HepG2 (cell line): Measurements from ENCODE around the gene JPH4. TPM values are rescaled to one million over a fixed set of nuclear protein-coding genes. Genes with fewer than 3 reads are reported as not detected.

Experiments used
- ATRX ChIP-seq: sonication (generic); formaldehyde crosslinking; IDR thresholded peaks from 2 replicates; pipeline ENCODE4 v1.4.0; 2020; ENCODE audit warnings: missing genetic modification reagents, borderline replicate concordance
- CEBPG ChIP-seq: IDR thresholded peaks from 2 replicates; pipeline ENCODE4 v1.6.1; 2016
- ELF4 ChIP-seq: sonication (generic); formaldehyde crosslinking; IDR thresholded peaks from 2 replicates; pipeline ENCODE4 v1.5.0; 2020; ENCODE audit warnings: missing genetic modification reagents, mild to moderate bottlenecking, moderate library complexity, borderline replicate concordance
- ESRRA ChIP-seq: sonication (generic); formaldehyde crosslinking; IDR thresholded peaks from 2 replicates; pipeline ENCODE4 v1.5.1; 2020; ENCODE audit warnings: mild to moderate bottlenecking, low read depth, missing genetic modification reagents
- FOXK1 ChIP-seq: sonication (generic); formaldehyde crosslinking; IDR thresholded peaks from 2 replicates; pipeline ENCODE4 v1.4.0; 2020; ENCODE audit warnings: low read depth, missing genetic modification reagents, borderline replicate concordance
- MIXL1 ChIP-seq: IDR thresholded peaks from 2 replicates; pipeline ENCODE4 v1.6.1; 2016
- MTA1 ChIP-seq: sonication (generic); formaldehyde crosslinking; IDR thresholded peaks from 2 replicates; pipeline ENCODE4 v1.4.0; 2020; ENCODE audit warnings: missing genetic modification reagents, mild to moderate bottlenecking, borderline replicate concordance
- NKX3-1 ChIP-seq: sonication (generic); formaldehyde crosslinking; IDR thresholded peaks from 2 replicates; pipeline ENCODE4 v1.5.0; 2020; ENCODE audit warnings: missing genetic modification reagents
- RBFOX2 ChIP-seq: fragments of 200-400 bp; formaldehyde crosslinking; IDR thresholded peaks from 2 replicates; pipeline ENCODE4 v1.6.1; 2017; ENCODE audit warnings: low read depth, mild to moderate bottlenecking, low read length
- RORA ChIP-seq: sonication (generic); formaldehyde crosslinking; IDR thresholded peaks from 2 replicates; pipeline ENCODE4 v1.5.0; 2020; ENCODE audit warnings: mild to moderate bottlenecking, missing genetic modification reagents, moderate library complexity
- SETDB1 ChIP-seq: sonication (generic); formaldehyde crosslinking; IDR thresholded peaks from 2 replicates; pipeline ENCODE4 v1.5.1; 2020; ENCODE audit warnings: missing genetic modification reagents, mild to moderate bottlenecking, borderline replicate concordance
- ZBTB20 ChIP-seq: sonication (generic); formaldehyde crosslinking; IDR thresholded peaks from 2 replicates; pipeline ENCODE4 v1.8.1; 2023; ENCODE audit warnings: missing genetic modification reagents, low read depth, mild to moderate bottlenecking, borderline replicate concordance
- ZNF605 ChIP-seq: sonication (generic); formaldehyde crosslinking; IDR thresholded peaks from 2 replicates; pipeline ENCODE4 v1.8.0; 2022; ENCODE audit warnings: mild to moderate bottlenecking, missing genetic modification reagents
- ZNF775 ChIP-seq: sonication (generic); formaldehyde crosslinking; IDR thresholded peaks from 2 replicates; pipeline ENCODE4 v1.4.0; 2020; ENCODE audit warnings: missing genetic modification reagents, mild to moderate bottlenecking, moderate library complexity, borderline replicate concordance
- ZNF850 ChIP-seq: sonication (generic); formaldehyde crosslinking; conservative IDR thresholded peaks from 2 replicates; pipeline ENCODE4 v1.9.0; 2021; ENCODE audit warnings: mild to moderate bottlenecking, missing genetic modification reagents
- ZSCAN12 ChIP-seq: sonication (generic); formaldehyde crosslinking; IDR thresholded peaks from 2 replicates; pipeline ENCODE4 v1.9.0; 2021; ENCODE audit warnings: mild to moderate bottlenecking, missing genetic modification reagents
- polyA plus RNA-seq, 8 experiments: library from polyadenylated mRNA; depleted of rRNA in 3 of 8; stranded (reverse) in 7 of 8; unstranded in 1 of 8; fragments of >200 nt; fragmentation: Illumina TruSeq in 4 of 8; extraction: Trizol in 4 of 8; gene quantifications; 2 replicates each; pipeline versions ENCODE4 v1.2.1 to v1.2.3, GENCODE V29; 2011 to 2016; ENCODE audit warnings: low read depth in 4 of 8, missing spikeins in 1 of 8, mixed read lengths in 1 of 8; ENCODE audit not compliant: insufficient read depth in 1 of 8
- total RNA-seq, 5 experiments: library from RNA; depleted of rRNA; stranded (reverse); fragments of >200 nt; fragmentation: Illumina TruSeq; extraction: Trizol; gene quantifications; 2 replicates each; pipeline ENCODE4 v1.2.3, GENCODE V29; 2016; ENCODE audit warnings: low read depth in 1 of 5
- TF ChIP-seq, protein P1 (sequence below): sonication (generic); formaldehyde crosslinking; IDR thresholded peaks from 2 replicates; pipeline ENCODE4 v1.4.0; 2020; ENCODE audit warnings: missing genetic modification reagents; ENCODE audit errors: not compliant biosample characterization
- TF ChIP-seq, protein P2 (sequence below): IDR thresholded peaks from 2 replicates; pipeline ENCODE4 v1.6.1; 2016; ENCODE audit warnings: missing biosample characterization, missing genetic modification reagents, low read depth
- TF ChIP-seq, protein P3 (sequence below): sonication (generic); formaldehyde crosslinking; IDR thresholded peaks from 2 replicates; pipeline ENCODE4 v1.8.0; 2022; ENCODE audit warnings: mild to moderate bottlenecking, missing genetic modification reagents, moderate library complexity
- TF ChIP-seq, protein P4 (sequence below): sonication (generic); formaldehyde crosslinking; IDR thresholded peaks from 2 replicates; pipeline ENCODE4 v1.5.0; 2020; ENCODE audit warnings: missing genetic modification reagents
- TF ChIP-seq, protein P5 (sequence below): sonication (generic); formaldehyde crosslinking; IDR thresholded peaks from 2 replicates; pipeline ENCODE4 v1.5.0; 2020; ENCODE audit warnings: mild to moderate bottlenecking, missing genetic modification reagents, borderline replicate concordance

The JPH4 gene
- total and polyA plus RNA-seq, 2 of the 13 experiments (the other 11 are each of a cell fraction or from before 2014, with no cell fraction given) = 0.08 to 0.22 TPM

DNA sequence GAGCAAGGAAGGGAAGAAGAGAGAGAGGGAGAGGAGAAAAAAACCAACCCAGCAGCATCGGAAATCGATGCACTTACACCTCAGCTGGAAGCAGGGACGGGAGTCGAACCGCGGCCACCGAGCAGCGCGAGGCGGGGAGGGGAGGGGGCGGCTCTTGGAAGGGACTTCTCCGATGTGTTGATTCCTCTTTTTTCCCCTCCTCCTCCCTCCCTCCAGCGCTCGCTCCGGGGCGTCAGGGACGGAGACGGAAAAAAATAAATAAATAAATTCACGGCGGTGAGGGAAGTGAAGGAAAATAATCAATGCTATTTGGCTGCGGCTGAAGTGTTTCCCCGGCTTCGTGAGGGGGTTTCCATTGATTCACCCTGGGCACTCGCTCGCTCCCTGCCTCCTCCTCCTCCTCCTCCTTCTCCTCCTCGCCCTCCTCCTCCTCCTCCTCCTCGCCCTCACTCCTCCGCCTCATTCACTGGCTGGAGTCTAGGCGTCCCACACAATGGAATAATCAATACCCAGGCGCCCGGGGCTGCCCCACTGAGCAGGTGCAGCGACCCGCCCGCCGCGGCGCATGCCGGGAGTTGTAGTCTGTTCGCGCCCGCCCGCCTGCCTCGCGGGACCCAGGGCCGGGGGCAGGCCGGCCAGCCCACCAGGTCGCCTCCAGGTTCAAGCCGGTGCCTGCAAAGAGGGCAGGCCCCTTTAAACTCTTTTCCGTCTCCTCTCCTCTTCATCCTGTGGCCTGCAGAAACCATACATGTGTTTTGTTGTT, 27.1 kb downstream of the JPH4 start, which contains the start of gene ZFHX2 (continued):
- TF ChIP-seq ZNF775 (CRISPR knock-in tag) (no peak), ATRX (CRISPR knock-in tag) (0 out of 2 replicates have a peak, but pooled peaks have one; percentile 38), CEBPG (peak; percentile 46; the same call in 1 of the 2 replicates), ZNF605 (peak; percentile 88; the same call in 1 of the 2 replicates), ELF4 (CRISPR knock-in tag) (peak; percentile 90), ZSCAN12 (CRISPR knock-in tag) (no peak), SETDB1 (CRISPR knock-in tag) (no peak), MIXL1 (peak; percentile 39), ZNF850 (CRISPR knock-in tag) (0 out of 2 replicates have a peak, but pooled peaks have one; percentile 27), FOXK1 (CRISPR knock-in tag) (no peak; the same call in 1 of the 2 replicates), RORA (CRISPR knock-in tag) (no peak), ESRRA (CRISPR knock-in tag) (no peak), RBFOX2 (peak; percentile 98), MTA1 (CRISPR knock-in tag) (peak; percentile 64; the same call in 1 of the 2 replicates), ZBTB20 (peak; percentile 91; the same call in 1 of the 2 replicates), NKX3-1 (CRISPR knock-in tag) (peak; percentile 86; the same call in 1 of the 2 replicates)
- TF ChIP-seq, protein P1, sequence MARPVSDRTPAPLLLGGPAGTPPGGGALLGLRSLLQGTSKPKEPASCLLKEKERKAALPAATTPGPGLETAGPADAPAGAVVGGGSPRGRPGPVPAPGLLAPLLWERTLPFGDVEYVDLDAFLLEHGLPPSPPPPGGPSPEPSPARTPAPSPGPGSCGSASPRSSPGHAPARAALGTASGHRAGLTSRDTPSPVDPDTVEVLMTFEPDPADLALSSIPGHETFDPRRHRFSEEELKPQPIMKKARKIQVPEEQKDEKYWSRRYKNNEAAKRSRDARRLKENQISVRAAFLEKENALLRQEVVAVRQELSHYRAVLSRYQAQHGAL = no peak
- TF ChIP-seq, protein P2, sequence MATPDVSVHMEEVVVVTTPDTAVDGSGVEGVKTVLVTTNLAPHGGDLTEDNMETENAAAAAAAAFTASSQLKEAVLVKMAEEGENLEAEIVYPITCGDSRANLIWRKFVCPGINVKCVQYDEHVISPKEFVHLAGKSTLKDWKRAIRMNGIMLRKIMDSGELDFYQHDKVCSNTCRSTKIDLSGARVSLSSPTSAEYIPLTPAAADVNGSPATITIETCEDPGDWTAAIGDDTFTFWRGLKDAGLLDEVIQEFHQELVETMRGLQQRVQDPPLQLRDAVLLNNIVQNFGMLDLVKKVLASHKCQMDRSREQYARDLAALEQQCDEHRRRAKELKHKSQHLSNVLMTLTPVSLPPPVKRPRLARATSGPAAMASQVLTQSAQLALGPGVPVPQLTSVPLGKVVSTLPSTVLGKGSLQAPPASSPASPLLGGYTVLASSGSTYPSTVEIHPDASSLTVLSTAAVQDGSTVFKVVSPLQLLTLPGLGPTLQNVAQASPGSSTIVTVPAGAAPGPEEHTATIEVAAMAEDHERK = no peak
- TF ChIP-seq, protein P3, sequence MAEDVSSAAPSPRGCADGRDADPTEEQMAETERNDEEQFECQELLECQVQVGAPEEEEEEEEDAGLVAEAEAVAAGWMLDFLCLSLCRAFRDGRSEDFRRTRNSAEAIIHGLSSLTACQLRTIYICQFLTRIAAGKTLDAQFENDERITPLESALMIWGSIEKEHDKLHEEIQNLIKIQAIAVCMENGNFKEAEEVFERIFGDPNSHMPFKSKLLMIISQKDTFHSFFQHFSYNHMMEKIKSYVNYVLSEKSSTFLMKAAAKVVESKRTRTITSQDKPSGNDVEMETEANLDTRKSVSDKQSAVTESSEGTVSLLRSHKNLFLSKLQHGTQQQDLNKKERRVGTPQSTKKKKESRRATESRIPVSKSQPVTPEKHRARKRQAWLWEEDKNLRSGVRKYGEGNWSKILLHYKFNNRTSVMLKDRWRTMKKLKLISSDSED (CRISPR knock-in tag) = no peak
- TF ChIP-seq, protein P4, sequence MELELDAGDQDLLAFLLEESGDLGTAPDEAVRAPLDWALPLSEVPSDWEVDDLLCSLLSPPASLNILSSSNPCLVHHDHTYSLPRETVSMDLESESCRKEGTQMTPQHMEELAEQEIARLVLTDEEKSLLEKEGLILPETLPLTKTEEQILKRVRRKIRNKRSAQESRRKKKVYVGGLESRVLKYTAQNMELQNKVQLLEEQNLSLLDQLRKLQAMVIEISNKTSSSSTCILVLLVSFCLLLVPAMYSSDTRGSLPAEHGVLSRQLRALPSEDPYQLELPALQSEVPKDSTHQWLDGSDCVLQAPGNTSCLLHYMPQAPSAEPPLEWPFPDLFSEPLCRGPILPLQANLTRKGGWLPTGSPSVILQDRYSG (CRISPR knock-in tag) = peak; percentile 49; the same call in 1 of the 2 replicates
- TF ChIP-seq, protein P5, sequence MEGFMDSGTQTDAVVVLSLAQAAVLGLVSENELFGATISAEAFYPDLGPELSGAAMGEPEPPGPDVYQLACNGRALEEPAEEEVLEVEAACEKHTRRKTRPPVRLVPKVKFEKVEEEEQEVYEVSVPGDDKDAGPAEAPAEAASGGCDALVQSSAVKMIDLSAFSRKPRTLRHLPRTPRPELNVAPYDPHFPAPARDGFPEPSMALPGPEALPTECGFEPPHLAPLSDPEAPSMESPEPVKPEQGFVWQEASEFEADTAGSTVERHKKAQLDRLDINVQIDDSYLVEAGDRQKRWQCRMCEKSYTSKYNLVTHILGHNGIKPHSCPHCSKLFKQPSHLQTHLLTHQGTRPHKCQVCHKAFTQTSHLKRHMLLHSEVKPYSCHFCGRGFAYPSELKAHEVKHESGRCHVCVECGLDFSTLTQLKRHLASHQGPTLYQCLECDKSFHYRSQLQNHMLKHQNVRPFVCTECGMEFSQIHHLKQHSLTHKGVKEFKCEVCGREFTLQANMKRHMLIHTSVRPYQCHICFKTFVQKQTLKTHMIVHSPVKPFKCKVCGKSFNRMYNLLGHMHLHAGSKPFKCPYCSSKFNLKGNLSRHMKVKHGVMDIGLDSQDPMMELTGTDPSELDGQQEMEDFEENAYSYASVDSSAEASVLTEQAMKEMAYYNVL (CRISPR knock-in tag) = peak; percentile 89
